ENCODE measurements around the gene PPP3R2.

The PPP3R2 gene

GRCh38 chr9:101564252-101564651 lies 30.5 kb downstream of the PPP3R2 start:
- TF ChIP-seq SIN3A (IDR thresholded peaks at IDR 0.05; ENCODE audit: borderline replicate concordance, insufficient read depth, low read length): no peak
- TF ChIP-seq POLR2AphosphoS5 (IDR thresholded peaks at IDR 0.05; ENCODE audit: low read depth, low read length): no peak
- TF ChIP-seq REST (IDR thresholded peaks at IDR 0.05; ENCODE audit: insufficient read depth in 1 of 2, low read depth in 2 of 2, low read length in 2 of 2): no peak
- no peak for TF ChIP-seq FOXP2 (optimal IDR thresholded peaks at IDR 0.05; ENCODE audit: borderline replicate concordance, extremely low read depth, extremely low read length, insufficient read depth)
- no peak for TF ChIP-seq TAF1 (IDR thresholded peaks at IDR 0.05; ENCODE audit: borderline replicate concordance, insufficient read depth, low read length)

- TF ChIP-seq FOXP2 (optimal IDR thresholded peaks at IDR 0.05; ENCODE audit: borderline replicate concordance, extremely low read depth, extremely low read length, insufficient read depth): no peak
- no peak for TF ChIP-seq REST (IDR thresholded peaks at IDR 0.05; ENCODE audit: insufficient read depth in 1 of 2, low read depth in 2 of 2, low read length in 2 of 2)
- no peak for TF ChIP-seq POLR2AphosphoS5 (IDR thresholded peaks at IDR 0.05; ENCODE audit: low read depth, low read length)
- no peak for TF ChIP-seq SIN3A (IDR thresholded peaks at IDR 0.05; ENCODE audit: borderline replicate concordance, insufficient read depth, low read length)
- no peak for TF ChIP-seq TAF1 (IDR thresholded peaks at IDR 0.05; ENCODE audit: borderline replicate concordance, insufficient read depth, low read length)
These were observed 31.8 kb downstream of the PPP3R2 start for GRCh38 chr9:101562966-101563365.

- TF ChIP-seq REST (IDR thresholded peaks at IDR 0.05; ENCODE audit: insufficient read depth in 1 of 2, low read depth in 2 of 2, low read length in 2 of 2) (no peak), SIN3A (IDR thresholded peaks at IDR 0.05; ENCODE audit: borderline replicate concordance, insufficient read depth, low read length) (no peak), POLR2AphosphoS5 (IDR thresholded peaks at IDR 0.05; ENCODE audit: low read depth, low read length) (no peak), TAF1 (IDR thresholded peaks at IDR 0.05; ENCODE audit: borderline replicate concordance, insufficient read depth, low read length) (no peak), FOXP2 (optimal IDR thresholded peaks at IDR 0.05; ENCODE audit: borderline replicate concordance, extremely low read depth, extremely low read length, insufficient read depth) (no peak)
These were observed 33.0 kb downstream of the PPP3R2 start for GRCh38 chr9:101561740-101562139.

- no peak for TF ChIP-seq TAF1 (IDR thresholded peaks at IDR 0.05; ENCODE audit: borderline replicate concordance, insufficient read depth, low read length)
- TF ChIP-seq FOXP2 (optimal IDR thresholded peaks at IDR 0.05; ENCODE audit: borderline replicate concordance, extremely low read depth, extremely low read length, insufficient read depth): no peak
- TF ChIP-seq REST (IDR thresholded peaks at IDR 0.05; ENCODE audit: insufficient read depth in 1 of 2, low read depth in 2 of 2, low read length in 2 of 2): no peak
- TF ChIP-seq POLR2AphosphoS5 (IDR thresholded peaks at IDR 0.05; ENCODE audit: low read depth, low read length): no peak
- no peak for TF ChIP-seq SIN3A (IDR thresholded peaks at IDR 0.05; ENCODE audit: borderline replicate concordance, insufficient read depth, low read length)
These were observed 51.6 kb downstream of the PPP3R2 start for GRCh38 chr9:101543098-101543735.

Measured in PFSK-1 (cell line).